Measurements from ENCODE around the gene ENAM. TPM values are rescaled to one million over a fixed set of nuclear protein-coding genes. Genes with fewer than 3 reads are reported as not detected.
"Not testable (repeated sequence)": the region's sequence is repeated elsewhere in the genome, so short reads cannot be mapped to it uniquely, and the experiment has no call there.

The ENAM gene
- total RNA-seq, 1 donor from 2014 or later = not detected

DNA sequence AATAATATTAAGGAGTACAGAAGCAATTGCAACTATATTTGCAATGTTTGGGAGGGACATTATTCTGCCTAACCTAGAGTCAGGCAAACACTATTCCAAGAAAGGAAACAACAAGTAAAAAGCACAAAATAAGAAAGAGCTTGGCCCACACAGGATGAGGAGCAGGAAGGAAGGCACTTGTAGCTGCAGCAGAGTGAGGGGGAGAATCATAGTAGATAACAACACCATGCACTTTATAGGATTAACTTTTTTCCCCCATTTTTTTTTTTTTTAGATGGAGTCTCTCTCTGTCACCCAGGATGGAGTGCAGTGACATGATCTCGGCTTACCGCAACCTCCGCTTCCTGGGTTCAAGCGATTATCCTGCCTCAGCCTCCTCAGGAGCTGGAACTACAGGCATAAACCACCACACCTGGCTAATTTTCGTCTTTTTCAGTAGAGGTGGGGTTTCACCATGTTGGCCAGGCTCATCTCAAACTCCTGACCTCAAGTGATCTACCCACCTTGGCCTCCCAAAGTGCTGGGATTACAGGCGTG is 48.1 kb downstream of the ENAM start:
- no peak for DNase-seq (ENCODE audit: low read depth in 2 of 2)

- DNase-seq (ENCODE audit: low read depth in 2 of 2) = no peak
These were observed 49.9 kb downstream of the ENAM start for GRCh38 chr4:70678383-70678999.

- DNase-seq (ENCODE audit: low read depth in 2 of 2) = no peak
These were observed 52.4 kb downstream of the ENAM start for GRCh38 chr4:70680934-70681333.

- DNase-seq (ENCODE audit: low read depth in 2 of 2) = no peak
These were observed 53.2 kb downstream of the ENAM start for GRCh38 chr4:70681704-70682103.

DNA sequence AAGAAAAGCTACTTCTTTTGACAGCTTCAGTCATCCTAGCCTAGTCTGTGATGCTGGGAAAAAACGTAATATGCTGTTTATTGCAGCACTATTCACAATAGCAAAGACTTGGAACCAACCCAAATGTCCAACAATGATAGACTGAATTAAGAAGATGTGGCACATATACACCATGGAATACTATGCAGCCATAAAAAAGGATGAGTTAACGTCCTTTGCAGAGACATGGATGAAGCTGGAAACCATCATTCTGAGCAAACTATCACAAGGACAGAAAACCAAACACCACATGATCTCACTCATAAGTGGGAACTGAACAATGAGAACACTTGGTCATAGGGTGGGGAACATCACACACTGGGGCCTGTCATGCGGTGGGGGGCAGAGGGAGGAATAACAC is 53.6 kb downstream of the ENAM start:
- DNase-seq (ENCODE audit: low read depth in 2 of 2) = not testable (repeated sequence)

GRCh38 chr4:70687392-70687791 is 58.8 kb downstream of the ENAM start:
- DNase-seq (ENCODE audit: low read depth in 2 of 2) = no peak

GRCh38 chr4:70687821-70688794 is 59.6 kb downstream of the ENAM start, which contains the start of gene UTP3:
Gene UTP3, plus strand, starts transcription at chr4:70688532. Its CDS starts 146 bp downstream, at chr4:70688678.
- DNase-seq (ENCODE audit: low read depth in 2 of 2) = peak; percentile 97 to 98

GRCh38 chr4:70688795-70689231 is 60.3 kb downstream of the ENAM start:
- no peak for DNase-seq (ENCODE audit: low read depth in 2 of 2)

- no peak for DNase-seq (ENCODE audit: low read depth in 2 of 2)
These were observed 63.1 kb downstream of the ENAM start for GRCh38 chr4:70691661-70692060.

DNA sequence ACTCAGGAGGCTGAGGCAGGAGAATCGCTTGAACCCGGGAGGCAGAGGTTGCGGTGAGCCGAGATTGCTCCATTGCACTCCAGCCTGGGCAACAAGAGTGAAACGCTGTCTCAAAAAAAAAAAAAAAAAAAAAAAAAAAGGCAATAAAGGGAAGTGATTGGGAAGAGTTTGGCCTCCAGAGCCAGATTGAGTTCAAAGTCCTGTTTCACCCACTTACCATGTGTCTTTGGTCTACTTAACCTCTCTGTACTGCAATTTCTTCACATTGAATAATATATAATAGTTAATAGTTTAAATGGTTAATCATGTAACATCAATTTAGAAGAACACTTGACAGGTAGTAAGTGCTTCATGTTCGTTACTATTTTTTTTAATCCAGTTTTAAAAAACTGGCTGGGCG is 66.1 kb downstream of the ENAM start:
- not testable (repeated sequence) for DNase-seq (ENCODE audit: low read depth in 2 of 2)

Other genes starting within 250 kb of the ENAM start
- gene SMR3B, start 245.6 kb upstream of the ENAM start, total RNA-seq = not detected in 2 replicates
- not detected in 2 replicates for gene OPRPN, start 230.8 kb upstream of the ENAM start, total RNA-seq
- gene MUC7, start 156.5 kb upstream of the ENAM start, total RNA-seq = not detected in 2 replicates
- not detected in 2 replicates for gene AMTN, start 110.2 kb upstream of the ENAM start, total RNA-seq
- gene AMBN, start 36.5 kb upstream of the ENAM start, total RNA-seq = not detected in 2 replicates
- gene JCHAIN, start 37.8 kb downstream of the ENAM start, total RNA-seq = not detected in 2 replicates
- 10.7 and 15.5 TPM in 2 replicates for gene UTP3, start 59.8 kb downstream of the ENAM start, total RNA-seq
- gene RUFY3, start 93.2 kb downstream of the ENAM start, total RNA-seq = 21.8 and 30.2 TPM in 2 replicates
- gene GRSF1, start 211.1 kb downstream of the ENAM start, total RNA-seq = 34.9 and 41.4 TPM in 2 replicates

All from lung microvascular endothelial cell (primary cell).